Lower leg skin (tissue), 3 donors: ENCODE measurements around the gene CDKL5.

Experiments used
- POLR2A ChIP-seq, 2 donors: fragments of 450-650 bp; IDR thresholded peaks; one replicate each; pipeline ENCODE4 v1.6.1; 2016 to 2017; ENCODE audit warnings: antibody characterized with exemption in 2 of 2, mild to moderate bottlenecking in 1 of 2, moderate library complexity in 1 of 2
- TF ChIP-seq, protein P1 (sequence below), 3 donors: fragments of 450-650 bp; IDR thresholded peaks; one replicate each; pipeline ENCODE4 v1.5.1; 2016; ENCODE audit warnings: antibody characterized with exemption in 3 of 3, mild to moderate bottlenecking in 3 of 3, moderate library complexity in 2 of 3

DNA sequence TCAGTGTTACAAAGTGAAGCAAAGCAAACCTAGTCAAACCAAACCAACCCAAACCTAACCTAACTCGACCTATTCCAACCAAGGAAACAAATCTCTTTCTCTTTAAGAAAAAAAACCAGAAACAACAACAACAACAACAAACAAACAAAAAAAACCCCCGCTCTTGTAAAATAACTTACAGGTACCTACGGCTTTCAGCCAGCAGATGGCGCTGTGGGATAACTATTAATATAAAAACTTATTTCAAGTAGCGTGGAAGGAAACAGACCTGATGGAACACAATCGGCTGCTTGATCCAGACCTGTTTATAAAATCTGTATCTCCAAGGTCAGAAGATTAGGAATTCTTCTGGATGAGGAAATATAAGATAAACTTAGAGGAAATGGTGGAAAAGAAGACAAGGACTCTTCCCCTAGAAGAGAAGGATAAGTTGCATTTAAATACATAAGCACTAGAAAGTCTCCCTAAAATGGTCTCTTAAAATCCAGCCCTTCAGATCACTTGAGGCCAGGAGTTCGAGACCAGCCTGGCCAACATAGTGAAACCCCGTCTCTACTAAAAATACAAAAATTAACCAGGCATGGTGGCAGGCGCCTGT lies 34.4 kb upstream of the CDKL5 start:
- TF ChIP-seq, protein P1, sequence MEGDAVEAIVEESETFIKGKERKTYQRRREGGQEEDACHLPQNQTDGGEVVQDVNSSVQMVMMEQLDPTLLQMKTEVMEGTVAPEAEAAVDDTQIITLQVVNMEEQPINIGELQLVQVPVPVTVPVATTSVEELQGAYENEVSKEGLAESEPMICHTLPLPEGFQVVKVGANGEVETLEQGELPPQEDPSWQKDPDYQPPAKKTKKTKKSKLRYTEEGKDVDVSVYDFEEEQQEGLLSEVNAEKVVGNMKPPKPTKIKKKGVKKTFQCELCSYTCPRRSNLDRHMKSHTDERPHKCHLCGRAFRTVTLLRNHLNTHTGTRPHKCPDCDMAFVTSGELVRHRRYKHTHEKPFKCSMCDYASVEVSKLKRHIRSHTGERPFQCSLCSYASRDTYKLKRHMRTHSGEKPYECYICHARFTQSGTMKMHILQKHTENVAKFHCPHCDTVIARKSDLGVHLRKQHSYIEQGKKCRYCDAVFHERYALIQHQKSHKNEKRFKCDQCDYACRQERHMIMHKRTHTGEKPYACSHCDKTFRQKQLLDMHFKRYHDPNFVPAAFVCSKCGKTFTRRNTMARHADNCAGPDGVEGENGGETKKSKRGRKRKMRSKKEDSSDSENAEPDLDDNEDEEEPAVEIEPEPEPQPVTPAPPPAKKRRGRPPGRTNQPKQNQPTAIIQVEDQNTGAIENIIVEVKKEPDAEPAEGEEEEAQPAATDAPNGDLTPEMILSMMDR (IDR thresholded peaks at IDR 0.05): peak in 1 of 3 donors; percentile 30
- TF ChIP-seq POLR2A (IDR thresholded peaks at IDR 0.05): no peak
